A549 (cell line): Measurements from ENCODE around the gene CENPU. TPM values are rescaled to one million over a fixed set of nuclear protein-coding genes. Genes with fewer than 3 reads are reported as not detected.

ENCODE experiments used
- ATAC-seq, 2 experiments: fragments of 200-7000 bp in 1 of 2; fragments of >200 bp in 1 of 2; cut with Nextera tagmentation in 1 of 2; cut with Tn5 transposase in 1 of 2; 3 replicates each; pipeline versions ENCODE4 v1.8.0 to v1.9.1; 2018 to 2020; ENCODE audit warnings: mild to moderate bottlenecking in 1 of 2, moderate library complexity in 1 of 2
- CTCF ChIA-PET: fragments of 300-600 bp; sonication (Branson Sonifier 250); formaldehyde crosslinking; extraction: SDS; loops from one replicate; lab custom pipeline; 2021; ENCODE audit warnings: antibody characterized with exemption, inconsistent platforms; lab: Yijun Ruan, JAX
- POLR2A ChIA-PET: fragments of 350-600 bp; formaldehyde crosslinking; extraction: SDS; loops from one replicate; lab custom pipeline; 2021; ENCODE audit warnings: antibody characterized with exemption, inconsistent platforms; lab: Yijun Ruan, JAX
- DNase-seq, 2 experiments: peaks; one replicate each; pipeline versions ENCODE4 v3.0.0 to v3.0.0-alpha.2; 2011 to 2016; ENCODE audit warnings: low read depth in 1 of 2, low spot score in 1 of 2
- FAIRE-seq: peaks from 2 replicates; lab custom pipeline; 2011; peaks lifted over from hg19 to GRCh38; lab: Jason Lieb, UNC
- H3K27ac ChIP-seq, 2 experiments: fragments of >200 bp; sonication (Bioruptor Twin); formaldehyde crosslinking; 3 replicates each; pipeline ENCODE4 v1.5.1; 2016 to 2017
- H3K4me1 ChIP-seq: fragments of >200 bp; sonication (Bioruptor Twin); formaldehyde crosslinking; 3 replicates; pipeline ENCODE4 v1.6.1; 2016
- H3K4me2 ChIP-seq: fragments of >200 bp; sonication (Bioruptor Twin); formaldehyde crosslinking; 3 replicates; pipeline ENCODE4 v1.6.1; 2016
- H3K4me3 ChIP-seq: fragments of >200 bp; sonication (Bioruptor Twin); formaldehyde crosslinking; 3 replicates; pipeline ENCODE4 v1.5.1; 2016
- H3K9me3 ChIP-seq: fragments of >200 bp; sonication (Bioruptor Twin); formaldehyde crosslinking; 3 replicates; pipeline ENCODE4 v1.6.1; 2016
- BHLHE40 ChIP-seq: IDR thresholded peaks from 2 replicates; pipeline ENCODE4 v1.6.1; 2012; ENCODE audit warnings: low read depth, low read length, inconsistent platforms
- CBX2 ChIP-seq: fragments of 200-600 bp; sonication (generic); IDR thresholded peaks from 2 replicates; pipeline ENCODE4 v1.6.1; 2016; ENCODE audit warnings: low read depth, mild to moderate bottlenecking, borderline replicate concordance
- CEBPB ChIP-seq, 2 experiments: fragments of >200 bp in 1 of 2; sonication (Bioruptor Twin) in 1 of 2; formaldehyde crosslinking in 1 of 2; IDR thresholded peaks; 2 replicates each; pipeline ENCODE4 v1.6.1; 2012 to 2016
- CHD2 ChIP-seq: fragments of 150-350 bp; IDR thresholded peaks from 2 replicates; pipeline ENCODE4 v1.6.1; 2014; ENCODE audit warnings: low read length; ENCODE audit not compliant: partially characterized antibody
- E2F6 ChIP-seq: IDR thresholded peaks from 2 replicates; pipeline ENCODE4 v1.6.1; 2012; ENCODE audit warnings: low read depth, borderline replicate concordance
- EHF ChIP-seq: fragments of 250-450 bp; sonication (Bioruptor Pico); IDR thresholded peaks from 2 replicates; pipeline ENCODE4 v1.5.0; 2020; ENCODE audit warnings: mild to moderate bottlenecking
- EHMT2 ChIP-seq: fragments of 200-600 bp; sonication (generic); IDR thresholded peaks from 2 replicates; pipeline ENCODE4 v1.6.1; 2016; ENCODE audit warnings: antibody characterized with exemption, low read depth, mild to moderate bottlenecking, moderate library complexity
- ELK1 ChIP-seq: fragments of 150-350 bp; IDR thresholded peaks from 2 replicates; pipeline ENCODE4 v1.6.1; 2014; ENCODE audit warnings: low read depth, mild to moderate bottlenecking, low read length
- EP300 ChIP-seq, 2 experiments: fragments of >200 bp; sonication (Bioruptor Twin); formaldehyde crosslinking; IDR thresholded peaks; 2 replicates in 1 of 2; 3 replicates in 1 of 2; pipeline ENCODE4 v1.6.1; 2016 to 2017
- FOSB ChIP-seq: fragments of 250-450 bp; sonication (Bioruptor Pico); IDR thresholded peaks from 2 replicates; pipeline ENCODE4 v1.5.0; 2020; ENCODE audit warnings: mild to moderate bottlenecking, moderate library complexity
- HDAC2 ChIP-seq: fragments of 200-600 bp; sonication (generic); IDR thresholded peaks from 2 replicates; pipeline ENCODE4 v1.6.1; 2016
- HOXA7 ChIP-seq: fragments of 250-450 bp; sonication (Bioruptor Pico); IDR thresholded peaks from 2 replicates; pipeline ENCODE4 v1.5.0; 2020; ENCODE audit warnings: mild to moderate bottlenecking, moderate library complexity
- HOXB13 ChIP-seq: fragments of 250-450 bp; sonication (Bioruptor Pico); IDR thresholded peaks from 2 replicates; pipeline ENCODE4 v1.5.0; 2020; ENCODE audit warnings: low read depth, mild to moderate bottlenecking, moderate library complexity
- JUNB ChIP-seq: fragments of >200 bp; sonication (Bioruptor Twin); formaldehyde crosslinking; IDR thresholded peaks from 2 replicates; pipeline ENCODE4 v1.6.1; 2016
- KDM1A ChIP-seq: fragments of 200-600 bp; sonication (generic); IDR thresholded peaks from 2 replicates; pipeline ENCODE4 v1.6.1; 2016; ENCODE audit warnings: low read depth, mild to moderate bottlenecking
- MAX ChIP-seq: IDR thresholded peaks from 2 replicates; pipeline ENCODE4 v1.6.1; 2012
- MYC ChIP-seq: IDR thresholded peaks from 2 replicates; pipeline ENCODE4 v1.6.1; 2012; ENCODE audit warnings: mild to moderate bottlenecking, inconsistent platforms, low read length, improper control_type of control experiment, borderline replicate concordance
- NFE2L2 ChIP-seq: fragments of 150-350 bp; conservative IDR thresholded peaks from 2 replicates; pipeline ENCODE4 v1.6.1; 2014; ENCODE audit warnings: low read length
- NPAS2 ChIP-seq: fragments of 250-450 bp; sonication (Bioruptor Pico); IDR thresholded peaks from 2 replicates; pipeline ENCODE4 v1.8.0; 2022; ENCODE audit warnings: mild to moderate bottlenecking, moderate library complexity, borderline replicate concordance
- PHF8 ChIP-seq: fragments of 200-600 bp; sonication (generic); IDR thresholded peaks from 2 replicates; pipeline ENCODE4 v1.6.1; 2016; ENCODE audit warnings: low read depth, mild to moderate bottlenecking, antibody characterized with exemption, moderate library complexity, borderline replicate concordance
- POLR2A ChIP-seq: IDR thresholded peaks from 2 replicates; pipeline ENCODE4 v1.6.1; 2012; ENCODE audit warnings: mild to moderate bottlenecking, low read length
- RAD21 ChIP-seq, 2 experiments: fragments of >200 bp in 1 of 2; sonication (Bioruptor Twin) in 1 of 2; formaldehyde crosslinking in 1 of 2; IDR thresholded peaks in 1 of 2; conservative IDR thresholded peaks in 1 of 2; 2 replicates in 1 of 2; 3 replicates in 1 of 2; pipeline ENCODE4 v1.6.1; 2012 to 2018; ENCODE audit warnings: inconsistent platforms in 1 of 2
- SMC3 ChIP-seq: fragments of >200 bp; sonication (Bioruptor Twin); formaldehyde crosslinking; IDR thresholded peaks from 3 replicates; pipeline ENCODE4 v1.6.1; 2018; ENCODE audit warnings: inconsistent platforms
- SREBF2 ChIP-seq: fragments of 450-650 bp; IDR thresholded peaks from 2 replicates; pipeline ENCODE4 v1.6.1; 2014; ENCODE audit warnings: mild to moderate bottlenecking, moderate library complexity
- ZC3H11A ChIP-seq: fragments of 450-650 bp; IDR thresholded peaks from 2 replicates; pipeline ENCODE4 v1.6.1; 2014; ENCODE audit warnings: antibody characterized with exemption, mild to moderate bottlenecking
- ZFP36 ChIP-seq: fragments of 450-650 bp; IDR thresholded peaks from 2 replicates; pipeline ENCODE4 v1.6.1; 2014; ENCODE audit warnings: borderline replicate concordance; ENCODE audit not compliant: partially characterized antibody
- ZNF302 ChIP-seq: fragments of 250-450 bp; sonication (Bioruptor Pico); IDR thresholded peaks from 2 replicates; pipeline ENCODE4 v1.9.0; 2021; ENCODE audit warnings: inconsistent platforms, mild to moderate bottlenecking, moderate library complexity
- ZSCAN20 ChIP-seq: fragments of 250-450 bp; sonication (Bioruptor Pico); IDR thresholded peaks from 2 replicates; pipeline ENCODE4 v1.8.0; 2022; ENCODE audit warnings: mild to moderate bottlenecking, moderate library complexity
- WGBS: methylation state at CpG from one replicate; pipeline ENCODE4 v1.1.6; 2017; ENCODE audit errors: missing lambda C conversion rate; 5-methylcytosine and 5-hydroxymethylcytosine counted together
- polyA plus RNA-seq, 4 experiments: library from polyadenylated mRNA; depleted of rRNA in 3 of 4; stranded (reverse); fragments of >200 nt; fragmentation: RNase III in 1 of 4; extraction: RNeasy Plus Mini Kit Qiagen cat#74134 plus additional on column Dnase treatment in 1 of 4; gene quantifications; 2 replicates in 3 of 4; 3 replicates in 1 of 4; pipeline ENCODE4 v1.2.3, GENCODE V29; 2011 to 2017
- TF ChIP-seq, protein P1 (sequence below): fragments of 450-650 bp; IDR thresholded peaks from 2 replicates; pipeline ENCODE4 v1.6.1; 2014; ENCODE audit warnings: antibody characterized with exemption

CENPU gene
- polyA plus RNA-seq, 2 of the 4 experiments (the other 2 are of a cell fraction): 22.9 to 28.4 TPM

DNA sequence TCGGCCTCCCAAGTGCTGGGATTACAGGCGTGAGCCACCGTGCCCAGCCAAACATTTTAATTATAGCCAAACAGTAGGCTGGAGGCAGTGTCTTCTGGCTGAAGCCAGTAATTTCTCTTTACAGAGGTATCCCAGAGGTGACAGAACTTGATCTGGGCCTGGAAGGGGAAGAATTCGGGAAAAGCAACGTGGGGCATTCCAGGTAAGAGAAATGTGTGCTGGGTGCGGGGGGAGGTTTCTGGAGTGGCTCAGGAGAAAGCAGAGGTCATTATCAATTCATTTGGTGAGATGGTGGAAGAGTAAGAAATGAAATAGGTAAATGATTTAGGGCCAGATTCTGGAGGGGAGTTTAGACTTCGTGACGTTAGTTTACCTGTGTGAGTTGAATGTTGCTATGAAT, 82.0 kb downstream of the CENPU start:
- ATAC-seq: no peak
- H3K4me3 ChIP-seq: no peak overlapping the region
- no peak overlapping the region for H3K27ac ChIP-seq
- no peak for FAIRE-seq
- H3K4me1 ChIP-seq: peaks cover 14% of the 10 kb centered on the region
- no peak overlapping the region for H3K4me2 ChIP-seq
- TF ChIP-seq JUNB: no peak
- TF ChIP-seq EHF (CRISPR knock-in tag): no peak
- no peak for TF ChIP-seq NFE2L2
- no peak for TF ChIP-seq MYC
- no peak for TF ChIP-seq EHMT2
- POLR2A ChIA-PET: no interaction called here
- CTCF ChIA-PET: no interaction called here
- DNase-seq: no peak
- no peaks in the 10 kb centered on the region for H3K9me3 ChIP-seq
- 97% methylated on average over 8 of the region's 8 CpGs for WGBS

DNA sequence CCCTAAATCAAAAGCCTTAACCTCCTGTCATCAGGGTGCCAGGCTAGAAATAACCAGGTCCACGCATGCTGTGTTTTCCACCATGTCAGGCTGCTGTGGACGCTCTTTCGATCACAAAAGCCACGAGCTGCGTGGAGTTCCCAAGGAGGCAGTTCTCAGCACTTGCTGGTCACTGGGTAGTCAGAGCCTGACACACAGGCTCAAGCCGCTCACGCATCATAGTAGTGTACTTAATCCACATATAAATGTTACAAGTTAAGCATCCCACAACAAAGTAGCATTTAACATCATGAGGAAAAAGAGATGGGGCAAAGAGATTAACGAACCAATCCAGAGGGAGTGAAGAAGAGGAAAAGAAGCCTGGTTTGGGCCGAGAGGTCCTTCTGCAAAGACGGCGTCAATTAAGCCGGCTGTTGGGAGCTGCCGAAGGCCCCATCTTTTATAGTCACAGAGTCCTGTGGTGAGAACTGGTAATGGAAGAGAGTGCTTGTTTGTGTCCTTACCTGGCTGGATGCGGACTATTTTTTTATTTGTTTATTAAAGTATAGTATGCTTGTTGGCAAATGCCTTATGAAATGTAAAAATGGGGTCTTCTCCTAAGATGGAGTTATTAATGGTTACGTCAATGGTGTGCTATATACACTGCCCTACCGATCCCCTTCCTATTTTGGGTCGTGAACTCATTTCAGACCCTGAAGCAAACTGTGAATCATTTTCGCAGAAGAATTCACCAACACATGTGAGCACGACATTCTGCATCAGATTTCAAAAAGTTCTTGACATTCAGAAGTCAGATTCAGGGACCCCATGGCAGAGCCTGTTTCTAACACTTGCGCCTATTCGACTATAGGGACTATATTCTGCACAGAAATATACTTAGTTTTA, 83.7 kb downstream of the CENPU start:
- ATAC-seq: peak; percentile 35 to 46
- Histone ChIP-seq H3K27ac (peak overlapping the region; percentile 84 to 90), H3K4me3 (peak overlapping the region; percentile 75), H3K4me2 (peak overlapping the region; percentile 88), H3K4me1 (peaks cover 14% of the 10 kb centered on the region), H3K9me3 (no peaks in the 10 kb centered on the region)
- no peak for FAIRE-seq
- POLR2A ChIA-PET: interaction anchor here (0.6 to 1.9 kb wide), 11 partner anchors 10 to 637 kb away, joined by 3 to 8 read pairs (median 3); partner anchors contain the start of genes CENPU, IRF2 and SLC25A4
- peak in 1 of 2 experiments; percentile 29 for DNase-seq
- WGBS: 37% methylated on average over 18 of the region's 21 CpGs
- no peak for TF ChIP-seq ZC3H11A
- TF ChIP-seq MAX: 0 out of 2 replicates have a peak, but pooled peaks have one; percentile 16
- TF ChIP-seq CEBPB (IDR thresholded peaks at IDR 0.05): no peak
- TF ChIP-seq E2F6: 0 out of 2 replicates have a peak, but pooled peaks have one; percentile 25
- CTCF ChIA-PET: no interaction called here

DNA sequence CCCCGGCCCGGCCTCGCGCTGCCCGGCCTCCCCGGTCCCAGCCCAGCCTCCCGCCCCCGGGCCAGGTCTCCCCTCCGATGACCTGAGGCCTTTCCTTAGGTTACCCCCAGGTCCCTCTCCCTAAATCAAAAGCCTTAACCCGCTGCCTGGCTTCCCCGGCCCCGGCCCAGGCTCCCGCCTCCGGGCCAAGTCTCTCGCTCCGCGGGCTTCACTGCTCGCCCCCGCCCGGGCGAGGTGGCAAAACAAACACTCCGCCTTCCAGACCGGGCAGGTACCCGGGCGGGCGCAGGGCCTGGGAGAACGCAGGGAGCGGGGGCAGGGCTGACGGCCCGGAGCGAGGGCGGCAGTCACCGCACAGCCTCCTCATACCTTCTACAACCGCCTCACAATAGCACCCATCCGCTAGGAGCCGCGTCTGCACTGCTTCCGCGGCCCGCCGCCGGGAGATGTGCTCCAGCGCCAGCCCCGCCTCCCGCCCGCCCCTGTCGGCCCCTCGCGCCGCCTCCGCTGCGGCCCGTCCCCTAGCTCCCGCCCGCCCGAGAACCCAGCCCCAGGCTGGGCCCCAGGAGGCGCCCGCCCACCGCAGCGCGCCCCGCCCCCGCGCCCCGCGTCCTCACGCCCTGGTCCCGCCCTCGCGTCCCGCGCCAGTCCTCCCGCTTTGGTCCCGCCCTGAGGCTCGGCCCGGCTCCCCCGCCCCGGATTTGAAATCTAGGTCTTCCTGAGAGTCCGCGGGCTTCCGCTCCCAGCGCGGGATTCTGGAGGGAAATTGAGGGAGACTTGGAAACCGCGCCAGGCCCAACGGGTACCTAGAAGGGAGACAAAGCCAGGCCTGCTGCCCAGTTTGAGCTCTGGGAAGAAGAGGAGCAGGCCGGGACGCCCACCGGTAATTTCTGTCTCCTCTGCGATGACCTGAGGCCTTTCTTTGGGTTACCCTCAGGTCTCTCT, 84.6 kb downstream of the CENPU start, which contains the start of the genes CASP3 and PRIMPOL:
Gene CASP3 (minus strand): TSS at position 422 of the 945 bp plus-strand sequence. CDS start 10,994 bp downstream, outside the sequence.
Gene PRIMPOL (plus strand): TSS at position 713 of the 945 bp plus-strand sequence. CDS start 7,403 bp downstream, outside the sequence.
- WGBS: 3% methylated on average over 6 of the region's 90 CpGs
- Histone ChIP-seq H3K4me2 (peak within 1 kb of the TSS; percentile 100), H3K9me3 (no peaks in the 10 kb centered on the region), H3K4me1 (peaks cover 14% of the 10 kb centered on the region), H3K27ac (peak within 1 kb of the TSS; percentile 84 to 97), H3K4me3 (peak within 1 kb of the TSS; percentile 83)
- peak; percentile 93 to 94 for ATAC-seq
- CTCF ChIA-PET: interaction anchor here (1.0 to 1.3 kb wide), 3 partner anchors 10 to 385 kb away, joined by 3 read pairs; no protein-coding TSS in a partner anchor
- FAIRE-seq: no peak
- DNase-seq: peak; percentile 27 to 91
- POLR2A ChIA-PET: interaction anchor here (0.6 to 1.9 kb wide), 13 partner anchors 11 to 662 kb away, joined by 3 to 8 read pairs (median 3); partner anchors contain the start of genes CENPU, IRF2 and SLC25A4
- TF ChIP-seq CHD2 (no peak), ZNF302 (CRISPR knock-in tag) (no peak), JUNB (no peak), HOXA7 (CRISPR knock-in tag) (no peak), HDAC2 (no peak), POLR2A (peak; percentile 97), CBX2 (no peak), KDM1A (no peak), EP300 (IDR thresholded peaks at IDR 0.05) (no peak), MYC (no peak), ZFP36 (no peak), PHF8 (peak; percentile 57), FOSB (CRISPR knock-in tag) (no peak), NFE2L2 (no peak), NPAS2 (CRISPR knock-in tag) (no peak), SMC3 (no peak), RAD21 (conservative IDR thresholded peaks at IDR 0.05 in 1 of 2, IDR thresholded peaks at IDR 0.05 in 1 of 2) (peak; percentile 7 to 28; a peak in 2 of 5 replicates), EHMT2 (no peak), HOXB13 (no peak), ZSCAN20 (CRISPR knock-in tag) (no peak), BHLHE40 (no peak), ELK1 (no peak), SREBF2 (no peak), ZC3H11A (no peak), CEBPB (IDR thresholded peaks at IDR 0.05) (no peak)
- TF ChIP-seq, protein P1, sequence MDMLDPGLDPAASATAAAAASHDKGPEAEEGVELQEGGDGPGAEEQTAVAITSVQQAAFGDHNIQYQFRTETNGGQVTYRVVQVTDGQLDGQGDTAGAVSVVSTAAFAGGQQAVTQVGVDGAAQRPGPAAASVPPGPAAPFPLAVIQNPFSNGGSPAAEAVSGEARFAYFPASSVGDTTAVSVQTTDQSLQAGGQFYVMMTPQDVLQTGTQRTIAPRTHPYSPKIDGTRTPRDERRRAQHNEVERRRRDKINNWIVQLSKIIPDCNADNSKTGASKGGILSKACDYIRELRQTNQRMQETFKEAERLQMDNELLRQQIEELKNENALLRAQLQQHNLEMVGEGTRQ: no peak
